HG02610 (cell line): ENCODE results near the gene ERLEC1.
"Not testable (repeated sequence)": the region's sequence is repeated elsewhere in the genome, so short reads cannot be mapped to it uniquely, and the experiment has no call there.

Experiments
- ATAC-seq: cut with Tn5 transposase; IDR thresholded peaks from one replicate; pipeline ENCODE4 v1.9.1; 2021; ENCODE audit warnings: mild to moderate bottlenecking, moderate library complexity; ENCODE audit not compliant: unreplicated experiment

The ERLEC1 gene

DNA sequence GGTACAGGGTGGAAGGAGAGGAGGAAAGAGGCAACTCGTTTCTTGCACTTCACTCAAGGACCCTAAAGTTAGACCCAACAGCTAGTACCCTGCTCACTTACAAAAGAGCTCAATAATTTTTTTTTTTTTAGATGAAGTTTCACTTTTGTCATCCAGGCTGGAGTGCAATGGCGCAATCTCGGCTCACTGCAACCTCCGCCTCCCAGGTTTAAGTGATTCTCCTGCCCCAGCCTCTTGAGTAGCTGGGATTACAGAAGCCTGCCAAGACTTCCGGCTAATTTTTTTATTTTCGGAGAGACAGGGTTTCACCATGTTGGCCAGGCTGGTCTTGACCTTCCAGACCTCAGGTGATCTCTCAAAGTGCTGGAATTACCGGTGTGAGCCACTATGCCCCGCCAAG is 4.2 kb upstream of the ERLEC1 start:
- no peak for ATAC-seq

DNA sequence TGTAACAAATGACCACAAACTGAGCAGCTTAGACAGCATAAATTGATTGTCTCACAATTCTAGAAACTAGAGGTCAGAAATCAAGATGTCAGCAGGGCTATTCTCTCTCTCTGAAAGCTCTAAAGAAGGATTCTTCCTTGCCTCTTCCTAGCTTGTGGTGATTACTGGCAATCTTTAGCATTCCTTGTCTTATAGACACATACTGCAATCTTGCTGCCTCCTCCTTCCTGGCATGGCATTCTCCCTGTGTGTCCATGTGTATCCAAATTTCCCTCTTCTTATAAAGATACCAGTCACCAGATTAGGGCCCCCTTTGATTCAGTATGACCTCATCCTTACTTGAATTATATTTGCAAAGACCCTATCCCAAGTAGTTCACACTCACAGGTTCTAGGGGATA is 2.4 kb upstream of the ERLEC1 start:
- ATAC-seq: no peak

DNA sequence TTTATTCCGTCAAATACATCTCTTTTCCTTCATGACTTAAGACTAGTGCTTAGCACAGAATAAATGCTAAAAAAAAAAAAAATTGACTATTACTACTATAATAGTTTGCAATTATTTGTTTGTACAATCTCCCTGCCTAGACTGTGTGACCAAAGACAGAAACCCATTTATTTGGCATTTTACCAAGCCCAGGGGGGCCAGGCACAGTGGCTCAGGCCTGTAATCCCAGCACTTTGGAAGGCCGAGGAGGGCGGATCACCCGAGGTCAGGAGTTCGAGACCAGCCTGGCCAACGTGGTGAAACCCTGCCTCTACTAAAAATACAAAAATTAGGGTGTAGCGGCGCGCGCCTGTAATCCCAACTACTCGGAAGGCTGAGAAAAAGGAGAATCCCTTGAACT is 1.5 kb upstream of the ERLEC1 start:
- no peak for ATAC-seq

DNA sequence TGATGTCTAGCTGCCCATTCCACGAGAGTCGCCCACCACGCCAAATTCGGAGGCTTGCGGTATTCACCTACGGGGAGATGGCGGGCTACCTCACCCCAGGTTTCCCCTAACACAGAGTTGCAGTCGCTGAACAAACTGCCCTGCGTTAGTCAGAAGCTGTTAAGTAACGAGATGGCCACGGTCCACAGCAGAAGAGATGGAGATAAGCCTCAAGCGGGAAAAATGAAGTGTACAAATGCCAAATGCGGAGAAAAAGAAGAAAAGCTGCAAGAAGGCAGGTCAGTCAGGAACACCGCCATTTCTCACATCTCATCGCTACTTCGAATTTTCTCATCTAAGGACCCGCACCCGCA is 516 bp upstream of the ERLEC1 start:
- ATAC-seq: peak; percentile 21

DNA sequence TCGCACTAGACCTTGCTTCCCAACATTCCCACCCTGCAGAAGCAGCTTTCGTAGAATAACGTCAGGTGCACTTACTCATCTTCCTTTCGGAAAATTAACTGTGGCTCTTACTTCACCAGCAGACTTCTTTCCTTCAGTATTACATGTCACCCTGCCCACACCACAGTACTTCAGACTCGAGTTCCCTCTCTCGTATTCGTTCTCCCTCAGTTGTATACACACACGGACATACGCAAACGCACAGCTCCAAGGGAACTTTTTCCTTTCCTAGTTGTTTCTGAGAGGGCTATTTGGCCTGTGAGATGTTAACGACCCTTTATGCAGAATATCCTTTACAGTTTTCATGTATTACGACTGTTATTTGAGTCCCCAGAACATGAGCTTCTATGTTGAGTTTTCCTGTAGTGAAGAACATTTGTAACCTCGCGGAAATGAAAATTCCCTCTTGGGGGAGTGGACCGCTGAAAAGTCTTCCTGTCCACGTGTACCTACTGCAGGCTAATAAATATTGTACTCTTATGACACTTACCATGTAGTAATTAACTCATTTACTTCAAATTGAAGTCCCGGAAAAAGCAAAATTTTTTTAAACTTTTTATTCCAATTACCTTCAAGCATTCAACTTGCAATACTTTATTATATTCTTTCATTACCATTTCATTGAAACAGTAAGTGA is 908 bp downstream of the ERLEC1 start:
- no peak for ATAC-seq

DNA sequence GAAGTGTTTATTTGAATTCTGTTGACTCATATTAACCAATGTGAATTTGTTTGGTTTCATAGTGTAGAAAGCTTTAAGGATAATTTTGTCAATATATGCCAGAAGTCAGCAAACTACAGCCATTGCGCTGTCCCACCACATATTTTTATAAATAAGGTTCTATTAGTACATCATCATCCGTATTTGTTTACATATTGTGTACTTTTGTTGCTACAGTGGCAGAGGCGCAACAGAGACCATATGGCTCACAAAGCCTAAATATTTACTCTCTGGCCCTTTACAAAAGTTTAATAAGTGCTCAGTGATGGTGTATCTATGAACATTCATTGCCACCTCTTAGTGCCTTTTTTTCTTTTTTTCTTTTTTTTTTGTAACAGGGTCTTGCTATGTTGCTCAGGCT is 6.4 kb downstream of the ERLEC1 start:
- no peak for ATAC-seq

DNA sequence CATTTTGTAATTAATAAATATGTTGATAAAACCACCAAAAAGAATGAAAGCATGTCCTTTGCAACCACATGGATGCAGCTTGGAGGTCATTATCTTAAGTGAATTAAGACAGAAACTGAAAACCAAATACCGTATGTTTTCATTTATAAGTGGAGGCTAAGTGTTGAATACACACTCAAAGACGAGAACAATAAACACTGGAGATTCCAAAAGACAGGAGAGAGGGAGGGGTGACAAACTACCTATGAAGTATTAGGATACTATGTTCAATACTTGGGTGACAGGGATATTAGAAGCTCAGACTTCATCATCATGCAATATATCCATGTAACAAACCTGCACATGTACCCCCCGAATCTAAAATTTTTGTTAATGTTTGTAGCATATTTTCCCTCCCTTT is 7.0 kb downstream of the ERLEC1 start:
- ATAC-seq: no peak

DNA sequence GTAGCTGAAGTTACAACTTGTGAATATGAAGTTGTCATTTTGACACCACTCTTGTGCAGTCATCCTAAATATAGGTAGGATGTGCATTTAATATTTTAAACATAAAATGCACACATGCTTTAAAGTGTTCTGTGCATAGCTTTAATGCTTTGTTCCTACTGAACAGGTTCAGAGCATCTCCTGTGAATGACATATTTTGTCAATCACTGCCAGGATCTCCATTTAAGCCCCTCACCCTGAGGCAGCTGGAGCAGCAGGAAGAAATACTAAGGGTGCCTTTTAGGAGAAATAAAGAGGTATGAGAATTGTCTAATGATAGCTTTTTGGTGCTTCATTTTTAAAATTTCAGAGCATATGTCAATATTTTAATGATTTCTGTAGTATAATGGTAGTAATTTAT is 14.7 kb downstream of the ERLEC1 start:
- no peak for ATAC-seq

DNA sequence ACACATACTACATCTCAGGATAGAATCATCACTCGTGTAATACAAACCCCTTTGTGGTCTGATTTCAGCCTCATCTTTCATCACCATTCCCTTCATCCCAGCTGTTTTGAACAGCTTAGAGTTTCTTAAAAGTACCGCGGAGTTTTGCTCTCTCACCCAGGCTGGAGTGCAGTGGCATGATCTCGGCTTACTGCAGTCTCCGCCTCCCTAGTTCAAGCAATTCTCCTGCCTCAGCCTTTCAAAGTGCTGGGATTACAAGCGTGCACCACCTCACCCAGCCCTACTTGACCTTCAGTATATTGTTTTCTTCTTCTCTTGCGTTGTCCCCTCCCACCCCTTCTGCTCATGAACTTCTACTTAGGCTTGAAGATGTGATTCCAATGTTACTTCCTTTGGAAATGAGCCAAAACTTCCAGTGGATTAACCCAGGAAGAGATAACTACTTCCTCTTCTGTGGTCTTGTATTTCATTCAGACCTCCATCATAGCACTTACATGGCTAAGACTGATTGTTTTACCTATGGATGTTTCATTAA is 15.8 kb downstream of the ERLEC1 start:
- ATAC-seq: no peak

DNA sequence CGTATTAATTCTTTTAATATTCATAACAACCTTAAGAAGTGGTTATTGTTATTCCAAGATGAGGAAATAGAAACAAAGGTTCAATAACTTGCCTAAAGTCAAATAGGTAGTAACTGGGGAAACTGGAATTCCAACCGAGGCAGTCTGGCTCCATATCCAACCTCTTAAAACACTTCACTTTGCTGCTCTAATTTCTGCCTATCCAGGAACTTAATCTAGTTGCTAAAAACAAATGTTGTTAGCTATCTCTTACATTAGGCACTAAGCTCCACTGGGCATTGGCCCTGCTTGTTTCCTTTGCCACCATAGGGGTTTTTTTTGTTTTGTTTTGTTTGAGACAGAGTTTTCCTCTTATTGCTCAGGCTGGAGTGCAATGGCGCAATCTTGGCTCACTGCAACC is 24.8 kb downstream of the ERLEC1 start:
- ATAC-seq: no peak

DNA sequence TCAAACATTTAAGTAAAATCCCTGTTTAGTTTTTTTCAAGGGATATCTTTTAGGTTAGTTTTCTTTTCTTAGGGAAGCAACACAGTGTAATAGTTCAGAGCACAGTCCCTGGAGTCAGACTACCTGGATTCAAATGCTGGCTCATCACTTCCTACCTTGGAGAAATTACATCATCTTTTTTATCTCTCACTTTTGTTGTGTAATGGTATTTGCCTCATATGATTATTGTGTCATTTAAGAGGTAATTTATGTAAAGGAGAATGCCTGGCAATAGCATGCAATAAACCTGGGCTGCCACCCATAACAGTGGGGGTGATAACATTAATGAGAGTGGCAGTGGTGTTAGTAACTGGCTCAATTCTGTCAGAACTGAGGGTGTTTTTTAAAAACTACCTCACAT is 26.3 kb downstream of the ERLEC1 start:
- no peak for ATAC-seq

DNA sequence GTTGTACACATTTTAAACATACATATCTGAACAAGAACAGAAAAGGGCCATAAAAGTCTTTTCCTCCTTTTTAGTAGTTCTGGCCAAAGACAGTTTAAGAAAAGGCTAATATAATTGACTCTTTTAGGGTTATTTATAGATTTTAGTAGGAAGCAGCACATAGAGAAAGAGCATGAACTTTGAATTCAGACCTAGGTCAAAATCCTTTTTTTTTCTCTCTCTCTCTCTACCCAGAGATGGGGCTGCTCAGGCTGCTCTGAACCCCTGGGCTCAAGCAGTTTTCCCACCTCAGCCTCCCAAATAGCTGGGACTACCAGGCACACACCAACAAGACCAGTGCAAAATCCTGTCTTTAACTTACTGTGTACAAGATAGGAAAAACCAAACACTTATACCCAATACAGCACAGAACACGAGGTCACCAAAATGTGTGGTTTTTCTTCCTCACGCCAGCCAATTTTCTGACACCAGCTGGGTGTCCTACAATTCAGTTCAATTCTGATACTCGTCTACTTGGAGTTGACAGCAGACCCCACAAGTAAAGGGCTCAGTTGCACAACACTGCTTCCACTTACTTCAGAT is 32.1 kb downstream of the ERLEC1 start:
- ATAC-seq: no peak

DNA sequence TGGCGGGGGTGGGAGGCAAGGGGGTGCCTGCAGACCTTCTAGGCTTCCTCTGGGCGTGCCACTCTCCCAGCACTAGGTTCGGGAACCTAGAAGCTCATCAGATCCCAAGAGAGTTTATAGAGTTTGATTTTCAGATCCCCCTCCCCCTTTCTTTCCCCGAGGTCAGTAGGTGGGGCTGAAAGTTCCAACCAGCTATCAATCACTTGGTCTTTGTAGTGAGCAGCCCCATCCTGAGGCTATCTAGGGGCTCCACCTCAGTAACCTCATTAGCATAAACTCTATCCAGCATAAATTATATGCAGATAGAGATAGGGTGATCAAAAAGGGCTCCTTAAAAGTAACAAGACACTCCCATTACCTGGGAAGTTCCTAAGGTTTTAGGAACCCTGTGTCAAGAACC is 32.8 kb downstream of the ERLEC1 start:
- ATAC-seq: no peak

DNA sequence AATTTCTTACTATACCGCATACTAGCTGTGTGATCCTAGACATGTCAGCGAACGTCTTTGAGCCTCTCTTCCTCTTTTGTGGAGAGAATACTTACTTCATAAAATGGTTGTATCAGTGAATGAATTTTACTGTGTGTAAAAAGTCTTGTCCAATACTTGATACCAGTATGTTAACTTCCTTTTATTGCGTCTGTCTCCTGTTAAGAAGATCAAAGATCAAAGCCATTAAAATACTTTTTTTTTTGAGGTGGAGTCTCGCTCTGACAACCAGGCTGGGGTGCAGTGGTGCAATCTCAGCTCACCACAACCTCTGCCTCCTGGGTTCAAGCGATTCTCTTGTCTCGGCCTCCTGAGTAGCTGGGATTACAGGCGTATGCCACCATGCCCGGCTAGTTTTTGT is 33.2 kb downstream of the ERLEC1 start:
- no peak for ATAC-seq

DNA sequence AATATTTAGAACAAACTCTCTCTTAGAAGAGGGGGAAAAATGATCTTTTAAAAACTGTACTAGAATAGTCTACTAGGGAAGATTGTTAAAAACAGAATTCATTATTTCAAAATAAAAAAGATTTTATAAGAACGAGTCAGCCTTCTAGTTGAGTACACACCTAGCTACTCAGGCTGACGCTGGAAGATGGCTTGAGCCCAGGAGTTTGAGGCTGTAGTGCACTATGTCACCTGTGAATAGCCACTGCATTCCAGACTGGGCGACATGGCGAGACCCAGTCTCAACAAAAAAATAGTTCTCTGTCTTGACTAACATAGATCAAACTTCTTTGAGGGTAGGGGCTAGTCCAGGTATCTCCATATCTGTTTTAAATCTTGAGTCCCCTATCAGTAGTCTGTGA is 33.9 kb downstream of the ERLEC1 start:
- ATAC-seq: no peak

DNA sequence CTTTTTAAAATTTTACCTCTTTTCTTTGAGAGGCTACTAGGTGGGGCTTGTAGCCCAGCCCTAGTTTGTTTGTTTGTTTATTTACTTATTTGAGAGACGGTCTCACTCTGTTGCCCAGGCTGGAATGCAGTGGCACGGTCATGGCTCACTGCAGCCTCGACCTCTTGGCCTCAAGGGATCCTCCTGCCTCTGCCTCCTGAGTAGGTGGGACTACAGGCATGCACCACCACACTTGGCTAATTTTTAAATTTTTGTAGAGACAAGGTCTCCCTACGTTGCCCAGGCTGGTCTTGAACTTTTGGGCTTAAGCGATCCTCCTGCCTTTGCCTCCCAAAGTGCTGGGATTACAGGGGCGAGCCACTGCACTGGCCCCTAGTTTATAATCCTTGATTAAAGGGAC is 35.0 kb downstream of the ERLEC1 start:
- no peak for ATAC-seq

DNA sequence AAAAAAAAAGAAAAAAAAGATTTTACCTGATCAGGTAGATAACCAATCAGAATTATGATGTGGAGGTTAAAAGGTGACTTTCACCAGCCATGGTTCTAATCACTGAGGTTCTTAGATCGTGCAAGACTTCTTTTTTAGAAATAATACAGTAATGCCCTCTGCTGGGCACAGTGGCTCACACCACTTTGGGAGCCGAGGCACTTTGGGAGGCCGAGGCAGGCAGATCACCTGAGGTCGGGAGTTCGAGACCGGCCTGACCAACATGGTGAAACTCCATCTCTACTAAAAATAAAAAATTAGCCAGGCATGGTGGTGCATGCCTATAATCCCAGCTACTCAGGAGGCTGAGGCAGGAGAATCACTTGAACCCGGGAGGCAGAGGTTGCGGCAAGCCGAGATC is 36.8 kb downstream of the ERLEC1 start:
- not testable (repeated sequence) for ATAC-seq

DNA sequence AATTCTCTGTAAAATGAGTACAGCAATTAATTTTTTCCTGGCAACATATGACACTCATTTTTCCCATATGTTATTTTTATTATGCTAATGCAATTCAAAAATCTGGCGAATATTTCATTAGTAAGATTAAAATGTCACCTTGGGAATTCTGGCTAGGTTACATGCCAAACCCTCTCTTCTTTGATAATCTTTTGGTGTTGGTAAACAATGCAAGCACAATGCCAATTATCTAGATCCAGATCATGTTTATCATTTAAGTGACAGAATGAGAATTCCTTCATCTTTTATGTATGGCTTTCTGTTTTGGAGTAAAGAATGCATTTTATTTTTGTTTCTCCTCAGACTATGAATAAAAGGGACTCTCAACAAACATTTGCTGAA is 39.2 kb downstream of the ERLEC1 start:
- ATAC-seq: no peak

DNA sequence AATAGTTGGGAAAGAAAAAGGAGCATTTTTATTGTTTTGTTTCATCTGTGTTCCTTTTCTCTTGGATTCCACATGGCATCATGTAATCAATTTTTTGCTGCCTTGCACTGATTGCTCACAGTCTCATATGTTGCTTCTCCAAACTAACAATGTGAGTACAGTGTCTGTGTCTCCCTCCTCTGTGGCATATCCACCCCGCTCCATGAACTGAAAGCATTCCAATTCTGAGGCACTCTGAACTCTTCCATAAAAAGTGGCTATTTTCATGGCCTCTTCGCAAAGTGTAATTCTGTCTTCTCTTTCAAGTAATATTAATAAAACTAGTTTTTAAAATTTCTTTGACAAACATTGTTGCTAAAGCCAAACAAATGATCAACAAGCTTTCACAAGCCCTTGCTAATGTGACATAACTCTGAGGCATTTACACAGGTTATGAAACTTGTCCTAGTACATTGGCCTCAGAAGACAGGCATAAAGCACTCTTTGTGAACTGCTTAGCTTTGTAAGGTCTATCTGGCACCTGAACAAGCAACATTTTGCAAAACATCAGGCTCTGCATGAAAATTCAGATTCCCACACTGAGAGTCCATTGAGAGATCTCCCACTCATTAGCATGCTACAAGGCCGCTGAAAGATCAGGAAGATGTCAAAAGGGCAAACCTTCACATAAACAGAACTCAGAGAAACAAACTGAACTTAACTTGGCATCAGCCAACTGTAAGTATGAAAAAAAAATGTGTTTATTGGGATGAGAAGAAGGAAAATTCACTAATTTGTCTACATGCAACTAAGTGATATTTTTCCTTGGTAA is 39.9 kb downstream of the ERLEC1 start:
- no peak for ATAC-seq

DNA sequence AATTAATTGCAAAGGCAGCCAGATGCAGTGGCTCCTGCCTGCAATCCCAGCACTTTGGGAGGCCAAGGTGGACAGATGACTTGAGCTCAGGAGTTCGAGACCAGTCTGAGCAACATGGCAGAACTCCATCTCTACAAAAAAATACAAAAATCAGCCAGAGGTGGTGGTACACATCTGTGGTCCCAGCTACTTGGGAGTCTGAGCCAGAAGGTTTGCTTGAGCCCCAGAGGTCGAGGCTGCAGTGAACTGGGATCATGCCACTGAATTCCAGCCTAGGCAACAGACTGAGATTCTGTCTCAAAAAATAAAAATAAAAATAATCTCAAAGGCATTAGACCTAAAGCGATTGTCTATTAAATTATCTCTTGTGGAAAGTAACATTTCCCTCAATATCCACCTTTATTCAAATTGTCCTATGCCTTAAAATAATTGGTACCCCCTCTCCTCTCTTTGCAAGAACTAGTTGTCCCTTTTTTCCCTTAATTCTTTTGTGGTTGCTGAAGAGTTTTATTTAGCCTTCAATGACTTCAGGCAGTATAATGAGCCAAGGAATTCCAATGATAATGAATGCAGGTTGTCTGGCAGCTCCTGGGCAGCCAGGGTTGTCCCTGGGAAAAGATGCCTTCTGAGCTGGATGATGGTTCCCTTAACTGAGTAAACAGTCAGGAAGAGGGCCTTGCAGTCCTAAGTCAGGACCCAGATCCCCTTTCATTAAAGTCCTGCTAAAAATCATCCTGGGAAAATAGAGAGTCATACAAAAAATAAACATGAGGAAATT is 40.7 kb downstream of the ERLEC1 start:
- ATAC-seq: no peak

DNA sequence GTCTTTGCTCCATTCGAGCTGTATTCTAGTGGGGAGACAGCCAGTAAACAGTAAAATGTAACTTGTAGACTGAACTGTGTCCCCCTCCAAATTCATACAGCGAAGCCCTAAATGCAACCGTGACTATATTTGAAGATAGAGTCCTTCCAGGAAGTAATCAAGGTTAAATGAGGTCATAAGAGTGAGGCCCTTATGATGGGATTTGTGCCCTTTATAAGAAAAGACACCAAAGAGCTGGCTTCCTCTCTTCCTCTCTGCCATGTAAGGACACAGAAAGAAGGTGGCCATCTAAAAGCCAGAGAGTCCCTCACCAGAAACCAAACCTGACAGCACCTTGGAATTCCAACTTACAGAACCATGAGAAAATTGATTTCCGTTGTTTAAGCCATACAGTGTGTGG is 41.5 kb downstream of the ERLEC1 start:
- ATAC-seq: no peak
